ENCODE results near the gene ATP6V0E1.

Gene ATP6V0E1

DNA sequence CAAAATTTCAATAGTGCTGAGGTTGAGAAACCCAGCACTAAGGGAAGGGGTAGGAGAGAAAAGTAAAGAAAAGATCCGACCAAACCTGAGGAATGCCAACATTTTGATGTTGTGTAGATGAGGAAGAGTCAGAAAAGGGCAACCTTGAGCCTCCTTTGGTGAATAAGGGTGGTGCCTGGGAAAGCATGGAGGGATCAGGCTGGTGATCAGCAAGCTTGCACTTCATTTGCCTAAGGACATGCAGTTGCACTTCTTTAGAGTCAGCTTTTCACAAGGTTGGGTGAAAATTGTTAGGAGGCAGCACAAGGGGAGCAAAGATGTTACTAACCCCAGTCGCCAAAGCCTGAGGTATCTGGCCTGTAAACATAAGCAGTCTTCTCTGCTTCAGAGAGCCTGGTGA, 20.4 kb downstream of the ATP6V0E1 start:
- no peak for TF ChIP-seq GATA2 (IDR thresholded peaks at IDR 0.05; ENCODE audit: low read depth, low read length)
- no peak for TF ChIP-seq GATA3 (IDR thresholded peaks at IDR 0.05; ENCODE audit: low read depth, low read length)

DNA sequence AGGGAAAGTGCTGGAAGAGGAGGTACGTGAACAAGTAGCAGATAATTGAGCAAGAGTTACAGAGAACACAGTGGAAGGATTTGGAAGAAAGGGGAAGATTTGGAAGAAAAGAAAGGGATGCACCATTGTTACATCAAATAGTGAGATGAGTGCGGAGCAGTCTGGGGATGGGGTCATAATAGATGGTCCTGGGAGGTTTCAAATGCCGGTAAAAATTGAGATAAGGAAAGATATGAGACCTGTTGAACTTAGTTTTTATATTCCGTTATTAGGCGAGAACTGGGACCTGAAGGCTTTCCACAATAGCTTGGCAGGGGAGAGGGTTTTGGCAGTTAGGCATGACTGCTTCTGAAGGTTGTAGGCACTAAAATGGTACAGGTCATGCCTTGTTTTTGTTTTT, 20.9 kb downstream of the ATP6V0E1 start:
- no peak for TF ChIP-seq GATA2 (IDR thresholded peaks at IDR 0.05; ENCODE audit: low read depth, low read length)
- TF ChIP-seq GATA3 (IDR thresholded peaks at IDR 0.05; ENCODE audit: low read depth, low read length) = no peak

GRCh38 chr5:173010021-173010420, 26.4 kb downstream of the ATP6V0E1 start:
- TF ChIP-seq GATA2 (IDR thresholded peaks at IDR 0.05; ENCODE audit: low read depth, low read length) (no peak), GATA3 (IDR thresholded peaks at IDR 0.05; ENCODE audit: low read depth, low read length) (no peak)

GRCh38 chr5:173010547-173011464, 27.2 kb downstream of the ATP6V0E1 start:
- TF ChIP-seq GATA3 (IDR thresholded peaks at IDR 0.05; ENCODE audit: low read depth, low read length) (no peak), GATA2 (IDR thresholded peaks at IDR 0.05; ENCODE audit: low read depth, low read length) (no peak)

DNA sequence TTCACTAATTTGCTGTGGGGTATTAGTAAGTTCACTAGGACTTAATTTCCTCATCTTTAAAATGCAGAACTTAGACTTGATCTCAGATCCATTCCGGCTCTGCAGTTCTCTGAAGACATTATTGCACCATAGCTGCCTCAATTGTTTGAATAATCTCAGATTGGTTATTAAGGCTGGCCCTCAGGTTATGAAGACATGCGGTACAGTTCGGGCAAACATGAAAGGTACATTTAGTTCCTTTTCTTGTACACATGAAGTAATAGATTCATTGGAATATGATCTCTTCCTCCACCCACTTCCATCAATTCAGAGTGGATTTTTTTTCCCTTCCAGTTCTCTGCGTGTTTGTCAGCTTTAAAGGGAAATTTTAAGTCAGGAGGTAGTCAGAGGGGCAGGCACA, 28.0 kb downstream of the ATP6V0E1 start:
- no peak for TF ChIP-seq GATA2 (IDR thresholded peaks at IDR 0.05; ENCODE audit: low read depth, low read length)
- no peak for TF ChIP-seq GATA3 (IDR thresholded peaks at IDR 0.05; ENCODE audit: low read depth, low read length)

GRCh38 chr5:173012882-173013281, 29.3 kb downstream of the ATP6V0E1 start:
- no peak for TF ChIP-seq GATA3 (IDR thresholded peaks at IDR 0.05; ENCODE audit: low read depth, low read length)
- TF ChIP-seq GATA2 (IDR thresholded peaks at IDR 0.05; ENCODE audit: low read depth, low read length) = no peak

- TF ChIP-seq GATA3 (IDR thresholded peaks at IDR 0.05; ENCODE audit: low read depth, low read length) = no peak
These were observed 31.1 kb downstream of the ATP6V0E1 start for GRCh38 chr5:173014671-173015070.

DNA sequence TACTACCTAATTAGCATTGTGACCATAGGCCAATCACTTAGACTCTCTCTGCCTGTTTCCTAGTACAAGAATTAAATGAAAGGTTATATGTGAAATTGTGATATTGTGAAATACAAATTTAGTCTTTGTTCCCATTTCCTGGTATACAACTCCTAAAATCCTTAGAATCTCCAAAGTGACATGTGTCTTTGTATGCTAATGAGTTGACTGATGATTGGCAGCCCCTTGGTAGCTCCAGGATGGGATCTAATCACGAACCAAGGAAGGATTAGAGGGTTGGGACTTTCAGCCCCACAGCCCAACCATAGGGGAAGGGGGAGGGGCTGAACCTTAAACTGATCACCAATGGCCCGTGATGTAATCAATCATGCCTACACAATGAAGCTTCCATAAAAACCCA, 31.6 kb downstream of the ATP6V0E1 start:
- TF ChIP-seq GATA2 (IDR thresholded peaks at IDR 0.05; ENCODE audit: low read depth, low read length) (no peak), GATA3 (IDR thresholded peaks at IDR 0.05; ENCODE audit: low read depth, low read length) (no peak)

DNA sequence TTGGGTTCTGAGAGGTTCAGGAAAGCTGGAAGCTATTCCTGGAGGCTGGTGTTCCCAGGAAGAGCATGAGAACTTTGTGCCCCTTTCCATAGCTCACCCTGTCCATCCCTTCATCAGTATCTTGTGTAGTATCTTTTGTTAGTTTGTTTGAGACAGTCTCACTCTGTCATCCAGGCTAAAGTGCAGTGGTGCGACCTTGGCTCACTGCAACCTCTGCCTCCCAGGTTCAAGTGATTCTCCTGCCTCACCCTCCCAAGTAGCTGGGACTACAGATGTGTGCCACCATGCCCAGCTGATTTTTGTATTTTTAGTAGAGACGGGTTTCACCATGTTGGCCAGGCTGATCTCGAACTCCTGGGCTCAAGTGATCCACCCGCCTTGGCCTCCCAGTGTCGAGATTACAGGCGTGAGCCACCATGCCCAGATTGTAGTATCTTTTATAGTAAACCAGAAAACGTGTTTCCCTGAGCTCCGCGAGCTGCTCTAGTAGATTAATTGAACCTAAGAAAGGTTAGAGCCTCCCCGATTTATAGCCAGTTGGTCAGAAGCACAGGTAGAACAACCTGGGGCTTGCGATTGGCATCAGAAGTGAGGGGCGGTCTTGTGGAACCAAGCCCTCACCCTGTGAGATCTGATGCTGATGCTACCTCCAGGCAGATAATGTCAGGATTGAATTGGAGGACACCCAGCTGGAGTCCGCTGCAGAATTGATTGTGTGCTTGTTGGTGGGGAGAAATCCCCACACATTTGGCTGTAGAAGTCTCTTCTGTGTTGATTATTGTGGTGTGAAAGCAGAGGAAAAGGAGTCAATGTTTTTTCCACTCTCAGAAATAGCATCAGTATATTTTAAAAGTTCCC, 32.3 kb downstream of the ATP6V0E1 start:
- TF ChIP-seq GATA3 (IDR thresholded peaks at IDR 0.05; ENCODE audit: low read depth, low read length) (no peak), GATA2 (IDR thresholded peaks at IDR 0.05; ENCODE audit: low read depth, low read length) (no peak)

- TF ChIP-seq GATA3 (IDR thresholded peaks at IDR 0.05; ENCODE audit: low read depth, low read length) (no peak), GATA2 (IDR thresholded peaks at IDR 0.05; ENCODE audit: low read depth, low read length) (no peak)
These were observed 33.1 kb downstream of the ATP6V0E1 start for GRCh38 chr5:173016598-173017046.

DNA sequence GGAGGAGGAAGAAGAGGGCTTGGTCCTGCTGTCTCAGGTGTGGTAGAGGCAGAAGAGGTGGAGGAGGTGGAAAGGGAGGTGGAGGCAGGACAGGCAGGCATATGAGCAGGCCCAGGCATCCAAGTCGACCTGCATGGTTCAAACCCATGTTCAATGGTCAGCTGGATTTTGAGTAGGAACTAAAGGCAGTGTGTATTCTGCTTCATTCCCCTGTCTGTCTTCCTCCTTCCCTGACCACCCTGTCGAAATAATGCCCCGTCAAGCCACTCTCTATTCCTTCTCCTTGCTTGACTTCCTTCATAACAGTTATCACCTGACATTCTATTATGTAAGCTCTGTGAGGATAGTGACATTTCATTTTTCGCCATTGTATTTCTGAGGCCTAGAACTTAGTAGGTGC, 34.8 kb downstream of the ATP6V0E1 start:
- TF ChIP-seq GATA2 (IDR thresholded peaks at IDR 0.05; ENCODE audit: low read depth, low read length) (no peak), GATA3 (IDR thresholded peaks at IDR 0.05; ENCODE audit: low read depth, low read length) (no peak)

GRCh38 chr5:173020154-173020581, 36.6 kb downstream of the ATP6V0E1 start:
- no peak for TF ChIP-seq GATA3 (IDR thresholded peaks at IDR 0.05; ENCODE audit: low read depth, low read length)
- no peak for TF ChIP-seq GATA2 (IDR thresholded peaks at IDR 0.05; ENCODE audit: low read depth, low read length)

GRCh38 chr5:173020643-173021042, 37.1 kb downstream of the ATP6V0E1 start:
- TF ChIP-seq GATA2 (IDR thresholded peaks at IDR 0.05; ENCODE audit: low read depth, low read length) = no peak
- TF ChIP-seq GATA3 (IDR thresholded peaks at IDR 0.05; ENCODE audit: low read depth, low read length) = no peak

DNA sequence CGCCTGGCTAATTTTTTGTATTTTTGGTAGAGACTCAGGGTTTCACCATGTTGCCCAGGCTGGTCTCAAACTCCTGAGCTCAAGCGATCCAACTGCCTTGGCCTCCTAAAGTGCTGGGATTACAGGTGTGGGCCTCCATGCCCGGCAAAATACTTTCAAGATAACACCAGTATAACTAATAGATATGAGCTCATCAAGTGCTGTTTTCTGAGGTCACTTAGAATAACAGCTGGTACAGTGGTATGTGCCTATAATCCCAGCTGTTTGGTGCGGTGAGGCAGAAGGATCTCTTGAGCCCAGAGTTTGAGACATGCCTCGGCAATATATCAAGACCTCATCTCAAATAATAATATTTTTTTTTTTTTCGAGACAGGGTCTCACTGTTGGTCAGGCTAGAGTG, 42.1 kb downstream of the ATP6V0E1 start:
- TF ChIP-seq GATA2 (IDR thresholded peaks at IDR 0.05; ENCODE audit: low read depth, low read length) (no peak), GATA3 (IDR thresholded peaks at IDR 0.05; ENCODE audit: low read depth, low read length) (no peak)
